ENCODE data around the gene TMEM115.

The TMEM115 gene

DNA sequence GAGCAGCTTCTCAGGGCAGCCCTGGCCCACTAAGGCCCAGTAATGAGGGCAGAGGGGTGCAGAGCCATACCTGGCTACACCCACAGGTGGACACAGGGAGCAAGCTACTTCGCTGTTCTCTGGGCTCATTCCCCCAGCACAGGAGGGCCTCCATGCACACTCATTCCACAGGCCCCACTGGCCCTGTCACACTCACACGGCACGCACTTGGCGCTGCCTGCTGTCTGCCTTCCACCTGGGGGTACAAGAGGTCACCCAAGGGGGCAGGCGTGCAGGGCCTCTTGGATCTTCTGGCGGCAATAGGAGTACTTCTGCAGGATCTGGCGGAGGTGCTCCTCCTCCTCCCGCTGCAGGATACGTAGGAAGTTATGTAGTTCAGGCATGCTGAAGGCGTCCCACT is 29.0 kb downstream of the TMEM115 start:
- no peak for DNase-seq

DNA sequence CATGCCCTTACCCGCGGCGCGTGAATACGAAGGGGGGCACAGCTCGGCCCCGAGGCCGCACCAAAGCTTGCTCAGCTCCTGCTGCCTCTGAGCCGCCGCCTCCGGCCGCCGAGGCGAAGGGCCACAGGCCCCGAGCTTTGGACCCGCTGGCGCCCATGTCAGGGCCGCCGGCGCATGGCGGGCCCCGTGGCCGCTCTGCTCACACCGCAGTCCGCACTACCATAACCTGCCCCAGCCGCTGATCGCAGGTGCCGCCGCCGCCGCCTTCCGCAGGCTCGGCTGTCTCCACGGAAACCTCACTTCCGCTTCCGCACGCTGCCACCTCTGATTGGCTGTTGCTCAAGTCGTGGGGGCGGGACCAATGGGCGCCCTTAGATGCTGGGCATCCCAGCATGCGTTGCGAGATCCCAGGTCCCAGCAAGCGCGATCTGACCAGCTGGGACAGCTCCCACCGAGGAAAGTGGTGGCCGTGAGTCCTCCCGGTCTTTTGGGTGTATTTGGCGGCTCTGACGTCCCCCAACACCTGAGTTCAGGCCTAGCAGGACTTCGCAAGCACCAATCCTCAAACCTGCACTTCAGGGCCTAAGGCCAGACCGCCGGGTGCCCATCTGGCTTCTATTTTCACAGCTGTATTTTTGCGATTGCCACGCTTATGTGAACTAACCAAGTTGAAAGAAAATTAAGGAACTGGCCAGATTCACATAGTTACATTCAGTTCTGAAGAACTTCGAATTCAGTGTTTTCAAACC is 31.2 kb downstream of the TMEM115 start, which contains the start of gene TUSC2:
TUSC2 (minus strand) TSS at position 281 of the 749 bp plus-strand sequence; CDS start at position 157, 124 bp downstream.
- DNase-seq, result peak; percentile 69

DNA sequence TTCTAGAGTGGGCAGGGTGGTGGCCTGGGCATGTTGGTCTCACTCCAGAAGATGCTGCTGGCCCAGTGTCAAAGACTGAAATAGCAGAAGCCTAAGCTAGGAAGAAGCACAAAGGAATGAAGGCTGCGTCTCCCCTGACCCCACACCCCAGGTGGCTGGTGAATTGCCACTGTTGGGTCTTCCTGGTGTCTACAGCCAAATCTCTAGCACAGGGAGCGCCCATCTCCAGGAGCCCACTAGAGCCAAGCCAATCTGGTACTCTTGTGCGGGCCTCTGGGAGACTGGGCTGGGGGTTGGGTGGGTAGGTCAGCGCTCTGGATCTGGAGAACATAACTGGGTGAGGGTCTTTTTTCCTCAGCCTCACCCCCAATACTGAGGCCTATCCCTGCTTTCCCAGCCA is 32.2 kb downstream of the TMEM115 start:
- no peak for DNase-seq

DNA sequence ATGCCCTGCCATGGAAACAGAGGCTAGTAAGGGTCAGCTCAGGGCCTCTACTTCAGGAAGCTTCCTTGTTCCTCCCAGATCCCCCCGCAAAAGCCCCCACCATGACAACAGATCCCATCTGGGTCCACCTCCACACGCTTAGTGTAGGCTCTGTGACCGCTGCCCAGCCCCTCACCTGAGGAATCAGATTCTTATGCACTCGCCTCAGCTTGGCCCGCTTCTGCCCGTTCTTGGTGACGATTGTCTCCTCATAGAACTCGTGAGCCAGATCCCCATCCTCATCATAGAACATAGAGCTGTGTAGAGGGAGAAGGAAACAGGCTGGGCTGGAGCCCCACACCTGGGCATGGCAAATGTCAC is 33.2 kb downstream of the TMEM115 start:
- no peak for DNase-seq

DNA sequence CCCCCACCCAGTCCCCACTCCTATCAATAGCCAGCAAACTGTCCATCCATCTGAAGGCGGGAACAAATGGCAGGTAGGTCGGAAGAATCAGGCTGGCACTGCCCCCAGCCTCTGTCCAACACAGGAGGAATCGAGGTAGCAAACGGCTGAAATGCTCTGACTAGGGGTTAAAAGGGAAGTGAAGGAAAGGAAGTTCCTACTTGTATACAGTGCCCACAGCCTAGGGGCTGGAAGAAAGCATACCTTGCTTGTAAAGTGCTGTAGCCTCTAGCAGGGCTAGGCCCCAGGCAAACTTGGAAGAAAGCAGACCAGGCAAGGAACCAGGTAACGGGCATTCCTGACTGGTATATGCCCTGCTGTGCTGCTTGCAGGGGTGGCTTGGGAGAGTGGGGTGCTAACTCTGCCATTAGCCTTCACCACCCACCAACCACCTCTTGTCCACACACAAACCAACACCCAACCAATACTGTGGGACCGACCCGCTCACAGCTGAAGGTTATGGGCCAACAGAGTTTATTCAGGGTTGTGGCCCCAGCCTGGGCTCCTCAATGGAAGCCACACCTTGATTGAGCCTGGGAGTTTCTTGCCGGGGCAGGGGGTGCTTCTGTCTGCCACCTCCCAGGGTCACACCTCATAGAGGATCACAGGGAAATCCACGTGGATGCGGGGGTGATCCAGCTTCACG is 33.7 kb downstream of the TMEM115 start:
- DNase-seq, result no peak

DNA sequence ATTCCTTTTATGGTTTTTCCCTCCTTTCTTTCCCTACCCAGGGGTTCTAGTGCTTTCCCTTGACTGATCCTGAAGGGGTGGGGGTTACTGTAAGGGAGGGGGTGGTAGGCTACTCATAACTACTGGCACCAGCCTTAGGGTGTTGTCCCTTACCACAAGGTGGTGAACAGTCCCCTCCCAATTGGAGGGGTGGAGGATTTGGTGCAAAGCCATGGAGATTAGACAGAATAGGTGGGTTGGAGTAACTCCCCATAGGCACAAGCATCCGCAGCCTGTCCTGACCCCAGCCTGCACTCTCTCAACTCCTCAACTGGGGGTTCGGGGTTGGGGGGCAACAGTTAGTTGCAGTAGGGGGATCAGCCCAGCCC is 34.2 kb downstream of the TMEM115 start:
- no peak for DNase-seq

DNA sequence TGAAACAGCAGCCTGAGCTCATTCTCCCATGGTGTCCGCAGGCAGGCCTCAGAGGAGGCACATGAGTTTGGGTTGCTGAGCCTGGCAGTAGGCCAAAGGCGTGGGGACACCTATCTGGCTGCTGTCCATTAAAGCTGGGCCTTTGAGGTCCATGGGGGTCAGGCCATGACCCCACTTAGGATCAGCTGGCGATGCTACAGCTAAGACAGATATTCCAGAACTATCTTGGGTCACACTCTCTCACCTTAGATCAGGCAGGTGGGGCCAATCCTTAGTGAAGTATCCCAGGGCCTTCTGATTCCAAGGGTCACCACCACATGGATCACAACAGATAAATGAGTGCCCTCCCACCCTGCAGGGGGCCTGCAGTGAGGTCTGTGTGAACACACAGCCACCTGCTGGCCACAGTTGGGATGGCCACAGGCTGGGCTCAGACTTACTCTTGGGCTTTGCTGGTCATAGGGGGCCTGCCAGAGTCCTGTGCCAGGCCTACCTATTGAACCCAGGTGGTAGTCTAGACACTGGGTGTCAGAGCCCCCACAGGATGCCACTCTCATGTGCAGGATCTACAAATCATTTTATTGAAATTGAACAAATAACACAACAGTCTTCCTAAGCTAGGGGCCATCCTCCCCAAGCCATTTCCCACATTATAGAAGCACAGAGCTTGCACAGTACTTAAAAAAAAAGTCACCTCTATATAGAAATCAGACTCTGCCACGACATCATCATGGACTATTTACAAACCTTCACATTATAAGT is 34.8 kb downstream of the TMEM115 start:
- DNase-seq, result peak; percentile 3

DNA sequence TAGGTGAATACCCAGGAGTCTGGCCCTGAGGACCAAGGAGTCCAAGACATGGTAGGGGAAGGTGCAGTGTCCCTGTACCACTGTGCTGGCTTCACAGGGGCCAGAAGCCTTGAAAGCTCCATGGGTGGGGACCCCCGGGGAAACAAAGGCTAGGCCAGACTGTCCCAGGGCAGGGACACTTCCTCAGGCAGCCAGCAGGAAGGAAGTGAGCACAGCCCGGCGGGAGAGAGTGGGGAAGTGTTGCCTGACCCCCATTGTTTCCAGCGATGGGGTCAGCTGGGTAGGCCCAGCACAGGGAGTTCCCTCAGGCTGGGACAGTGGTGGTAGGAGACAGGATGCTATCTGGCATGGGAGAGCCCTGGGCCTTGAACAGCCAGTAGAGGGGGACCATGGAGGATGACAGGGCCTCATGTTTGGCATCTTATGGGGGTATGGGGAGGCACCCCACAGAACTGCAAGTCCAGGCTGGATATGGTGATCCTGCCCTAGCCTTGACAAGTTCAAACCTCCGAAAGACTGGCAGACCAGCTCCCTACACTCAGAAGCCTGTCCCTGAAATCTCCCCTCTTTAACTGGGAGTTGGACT is 35.6 kb downstream of the TMEM115 start:
- DNase-seq, result no peak

DNA sequence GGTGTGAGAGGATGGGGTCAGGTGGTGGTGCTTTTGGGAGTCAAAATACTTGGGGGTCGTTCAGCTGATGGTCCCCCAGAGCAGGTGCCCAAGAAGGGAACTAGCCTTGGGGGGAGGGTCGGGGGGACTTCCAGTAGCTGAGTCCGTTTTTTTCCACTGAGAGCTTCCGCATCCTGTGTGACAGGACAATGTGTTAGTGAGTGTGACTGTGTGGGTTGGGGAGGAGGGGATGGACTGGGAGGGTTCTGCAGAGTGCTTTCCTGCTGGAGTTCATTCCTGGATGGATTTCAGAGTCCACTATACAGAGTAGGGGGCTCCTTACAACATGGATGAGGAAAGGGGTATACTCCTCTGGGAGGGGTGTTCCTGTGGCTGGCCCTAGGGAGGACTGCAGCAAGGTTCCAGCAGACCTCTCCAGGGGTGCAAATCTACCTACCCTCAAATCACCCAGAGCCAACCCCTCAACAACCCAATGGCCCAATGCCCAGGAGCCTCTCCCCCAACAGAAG is 36.2 kb downstream of the TMEM115 start:
- no peak for DNase-seq

DNA sequence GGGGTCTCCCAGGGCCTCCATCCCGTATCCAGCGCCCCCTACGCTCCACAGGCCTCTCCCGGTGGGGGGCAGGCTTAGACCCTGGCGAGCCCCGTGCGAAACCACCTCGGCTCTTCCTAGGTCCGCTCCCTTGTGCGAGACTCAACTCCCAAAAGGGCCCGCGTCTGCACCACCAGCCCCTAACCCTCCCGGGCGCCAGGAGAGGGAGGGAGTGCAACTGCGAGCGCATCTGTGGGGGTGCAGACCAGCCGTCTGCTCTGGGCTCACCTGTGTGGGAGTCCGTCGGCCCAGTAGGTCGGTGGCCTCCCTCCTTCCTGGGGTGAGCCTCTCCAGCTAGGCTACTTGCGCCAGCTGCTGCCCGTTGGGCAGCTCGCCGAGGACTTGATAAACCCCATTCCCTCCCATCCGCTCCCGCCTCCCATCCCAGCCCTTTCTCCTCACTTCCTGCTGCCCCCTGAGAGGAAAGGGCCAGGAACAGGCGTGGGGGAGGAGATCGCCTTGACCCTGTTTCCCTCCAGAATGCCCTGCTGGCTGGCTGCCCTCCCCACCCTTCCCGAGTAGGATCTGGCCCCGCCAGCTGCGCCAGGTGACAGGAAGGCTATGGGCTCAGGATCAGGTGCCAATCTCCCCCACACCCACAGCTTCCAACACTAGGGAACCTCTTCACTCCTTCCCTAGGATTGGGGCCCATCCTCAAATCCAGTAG is 36.8 kb downstream of the TMEM115 start, which contains the start of gene HYAL2:
HYAL2 (minus strand) TSS at position 360 of the 706 bp plus-strand sequence. CDS start 2,256 bp downstream, outside the sequence.
- no peak for DNase-seq

DNA sequence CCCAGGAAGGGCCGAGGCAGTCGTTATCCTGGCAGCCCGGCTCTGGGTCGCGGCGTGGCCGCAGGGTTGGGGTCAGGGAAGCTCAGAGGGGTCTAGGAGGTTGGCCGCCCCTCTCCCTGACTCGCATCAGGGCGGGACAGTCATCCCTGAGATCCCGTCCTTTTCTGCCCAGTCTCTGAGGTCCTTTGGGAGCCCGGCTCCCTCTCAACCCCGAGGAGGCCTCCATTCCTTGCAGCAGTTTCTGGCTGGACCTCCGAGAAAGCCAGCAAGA is 37.3 kb downstream of the TMEM115 start:
- no peak for DNase-seq

DNA sequence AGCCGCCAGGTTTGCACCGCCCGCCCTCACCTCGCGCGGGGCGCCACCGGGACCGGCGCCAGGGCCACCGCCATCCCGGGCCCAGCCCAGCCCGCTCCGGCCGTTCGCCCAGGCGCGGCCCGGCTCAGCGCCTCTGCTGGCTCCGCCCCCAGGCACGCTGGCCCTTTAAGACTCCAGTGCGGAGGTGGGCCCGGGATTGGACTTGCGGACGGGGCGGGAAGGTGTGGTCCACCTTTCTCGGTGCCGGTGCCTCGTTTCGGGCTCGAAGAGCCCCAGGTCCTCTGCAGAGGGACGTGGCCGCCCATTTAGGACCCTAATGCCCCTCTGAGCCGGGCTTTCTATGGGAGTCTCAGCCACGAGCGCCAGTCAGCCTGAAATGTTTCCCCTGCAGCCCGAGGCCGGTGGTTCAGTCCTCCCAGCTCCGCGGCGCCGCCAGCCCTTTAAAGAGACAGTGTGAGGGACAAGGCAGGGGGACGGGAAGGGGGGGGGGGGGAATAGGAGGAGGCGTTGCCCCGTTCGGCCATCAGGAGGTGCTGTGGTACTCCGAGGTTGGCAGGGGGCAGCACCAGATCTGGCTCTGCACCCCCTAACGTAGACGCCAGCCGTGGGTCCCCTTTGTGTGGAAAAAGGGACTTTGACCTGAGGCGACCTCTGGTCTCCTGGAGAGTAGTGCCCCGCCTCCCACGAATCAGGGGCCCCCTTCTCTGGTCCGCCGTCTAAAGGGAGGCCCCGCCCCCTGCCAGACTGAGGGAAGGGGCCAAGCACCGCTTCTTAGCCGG is 37.8 kb downstream of the TMEM115 start:
- no peak for DNase-seq

DNA sequence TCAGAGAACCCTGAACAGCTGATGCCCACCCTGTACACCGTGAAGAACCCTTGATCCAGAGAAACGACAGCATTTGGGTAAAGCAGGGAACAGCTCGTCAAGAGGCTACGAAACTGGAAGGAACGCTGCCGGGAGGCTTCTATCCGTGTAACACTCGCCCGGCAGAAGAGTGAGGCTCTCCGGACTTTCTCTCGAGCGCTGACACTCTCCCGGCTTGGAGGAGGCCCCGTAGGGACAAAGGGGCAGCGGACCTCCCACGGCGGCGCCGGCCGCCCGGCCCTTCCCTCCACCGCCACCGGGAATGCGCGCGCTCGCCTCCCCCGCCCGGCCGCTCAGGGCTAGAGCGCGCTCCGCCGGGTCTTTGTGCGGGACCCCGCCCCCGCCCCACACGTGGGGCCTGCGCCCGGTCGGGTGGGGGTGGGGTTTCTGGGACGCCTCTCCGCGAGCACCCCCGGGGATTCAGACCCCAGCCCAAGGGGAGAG is 38.4 kb downstream of the TMEM115 start:
- DNase-seq, result no peak

DNA sequence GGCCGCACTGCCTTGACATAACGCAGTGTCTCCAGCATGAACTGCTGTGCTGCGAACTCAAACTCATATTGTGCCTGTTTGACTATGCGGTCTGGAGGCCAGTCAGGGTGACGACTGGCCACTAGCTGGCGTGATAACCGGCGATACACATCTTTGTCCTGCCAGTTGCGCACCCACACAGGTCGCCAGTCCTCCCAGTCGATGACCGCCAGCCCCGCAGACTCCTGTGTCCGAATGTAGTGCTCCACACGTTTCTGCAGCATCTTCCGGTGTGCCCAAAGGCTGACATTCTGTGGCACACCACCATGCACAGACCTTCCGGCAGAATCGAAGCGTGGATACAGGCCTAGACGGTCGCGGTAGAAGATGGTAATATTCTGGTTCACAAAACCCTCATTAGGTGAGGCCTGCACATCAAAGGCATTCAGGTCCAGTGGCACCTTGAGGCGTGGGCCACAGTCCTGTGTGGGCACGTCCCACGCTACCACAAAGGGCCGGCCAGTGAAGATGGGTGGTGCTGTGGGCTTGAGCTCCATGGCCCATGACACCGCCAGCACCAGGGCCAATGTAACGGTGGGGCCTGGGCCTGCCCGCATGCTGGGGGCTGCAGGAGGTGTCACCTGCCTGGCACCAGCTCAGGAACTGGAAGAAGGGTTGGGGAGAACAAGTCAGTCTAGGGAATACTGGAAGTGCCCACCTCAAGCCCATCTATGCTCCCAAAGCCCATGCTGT is 39.3 kb downstream of the TMEM115 start:
- no peak for DNase-seq

DNA sequence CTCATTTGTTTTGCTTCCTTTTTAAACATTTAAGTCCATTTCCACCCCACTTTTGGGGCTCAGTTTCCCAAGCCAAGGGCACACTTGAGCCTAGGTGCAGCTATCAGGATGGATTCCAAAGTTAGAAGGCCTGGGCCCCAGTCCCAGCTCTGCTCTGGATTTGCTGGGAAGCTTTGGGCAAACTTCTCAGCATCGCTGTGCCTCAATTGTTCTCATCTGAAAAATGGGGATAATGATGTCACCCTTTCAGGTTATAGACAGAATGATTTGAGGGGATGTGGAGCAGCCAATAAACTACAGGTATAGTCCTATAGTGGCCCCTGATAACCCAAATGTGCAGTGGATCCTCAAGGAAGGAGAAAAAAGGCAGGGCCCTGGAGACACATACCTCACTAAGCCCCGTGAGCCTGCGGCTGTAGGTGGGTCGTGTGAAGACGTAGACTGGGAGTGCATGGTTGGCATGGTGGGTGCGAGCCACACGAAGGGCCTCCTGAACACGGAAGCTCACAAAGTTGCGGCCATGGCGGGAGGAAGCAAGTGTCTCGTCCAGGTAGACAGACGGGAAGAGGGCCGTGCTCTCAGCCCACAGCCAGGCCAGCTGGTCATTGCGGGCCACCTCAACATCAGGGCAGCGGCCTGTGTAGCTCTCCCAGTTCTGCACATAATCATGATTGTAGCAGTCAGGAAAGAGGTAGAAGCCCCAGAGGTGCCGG is 40.0 kb downstream of the TMEM115 start:
- DNase-seq, result no peak

DNA sequence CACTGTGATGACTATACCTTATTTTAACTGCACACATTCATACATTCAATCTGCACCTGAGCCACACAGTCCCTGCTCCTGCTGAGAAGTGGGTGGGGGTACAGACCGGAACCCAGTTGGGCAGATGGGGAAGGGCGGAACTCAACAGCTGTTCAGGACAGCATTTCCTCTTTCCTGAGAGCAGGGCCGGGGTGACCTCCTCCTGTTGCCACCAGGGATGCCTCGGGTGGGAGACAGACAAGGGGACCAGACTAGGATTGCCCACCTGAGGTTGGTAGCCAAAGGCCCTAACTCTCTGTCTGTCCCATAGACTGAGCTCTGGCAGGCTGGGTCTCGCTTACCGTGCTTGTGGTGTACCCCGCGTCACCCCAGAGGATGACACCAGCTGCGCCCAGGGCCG is 40.7 kb downstream of the TMEM115 start:
- DNase-seq, result no peak

DNA sequence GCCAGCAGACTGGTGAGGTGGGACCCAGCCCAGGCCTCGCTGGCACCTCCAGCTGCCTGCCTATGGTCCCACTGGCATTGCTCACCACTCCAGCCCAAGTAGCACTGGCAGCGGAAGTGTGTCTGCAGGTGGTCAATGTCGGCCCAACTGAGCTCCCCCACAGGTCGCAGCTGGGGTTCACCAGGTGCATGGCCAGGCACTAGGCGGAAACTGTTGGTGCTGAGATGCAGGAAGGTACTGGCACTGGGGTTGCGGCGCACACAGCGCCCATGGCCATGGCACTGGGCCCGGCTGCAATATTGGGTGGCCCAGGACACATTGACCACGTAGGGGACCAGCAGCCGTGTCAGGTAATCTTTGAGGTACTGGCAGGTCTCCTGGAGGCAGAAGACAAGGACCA is 41.2 kb downstream of the TMEM115 start:
- DNase-seq, result no peak

DNA sequence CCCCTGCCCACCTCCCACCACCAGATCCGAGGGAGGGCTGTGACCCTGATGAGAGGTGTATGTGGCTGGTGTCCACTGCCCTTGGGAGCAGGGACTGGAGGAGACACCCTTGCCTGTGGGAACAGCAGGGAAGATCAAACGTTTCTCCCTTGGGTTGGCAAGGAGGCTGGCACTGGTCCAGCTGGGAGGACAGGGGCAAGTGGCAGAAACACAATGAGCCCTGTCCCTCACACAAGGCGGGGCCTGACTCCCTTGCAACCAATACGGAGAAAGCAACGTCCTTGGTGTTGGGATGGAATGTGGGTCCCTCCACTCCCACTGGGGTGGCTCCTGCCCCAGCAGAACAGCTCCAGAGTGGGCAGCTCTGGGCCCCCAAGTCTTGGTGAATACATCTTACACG is 42.0 kb downstream of the TMEM115 start:
- no peak for DNase-seq

DNA sequence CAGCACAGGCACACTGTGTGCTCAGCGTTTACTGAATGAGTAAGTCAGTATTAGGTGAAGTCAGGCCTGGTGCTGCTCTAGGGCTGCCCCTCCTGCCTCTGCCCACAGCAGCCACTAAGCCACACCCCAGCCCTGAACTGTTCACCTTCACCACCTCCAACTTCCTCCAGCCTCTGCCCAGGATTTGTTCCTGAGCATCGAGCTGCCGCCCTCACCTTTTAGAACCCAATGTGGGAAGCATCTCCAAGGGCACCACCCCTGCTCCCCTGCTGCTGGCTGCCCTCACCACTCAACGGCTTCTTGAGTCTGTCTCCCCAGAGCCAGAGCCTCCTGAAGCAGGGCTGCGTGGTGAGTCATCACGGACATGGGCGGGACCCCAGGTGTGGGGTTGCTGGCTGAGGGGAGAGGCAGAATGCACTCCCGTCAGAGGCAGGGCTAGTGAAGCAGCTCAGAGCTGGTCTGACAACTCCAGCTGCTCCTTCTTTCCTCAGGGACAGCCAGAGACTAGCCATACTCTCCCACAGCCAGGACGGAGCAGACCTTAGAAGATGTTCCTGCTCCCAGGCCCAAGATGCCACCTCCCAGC is 42.6 kb downstream of the TMEM115 start:
- DNase-seq, result no peak

DNA sequence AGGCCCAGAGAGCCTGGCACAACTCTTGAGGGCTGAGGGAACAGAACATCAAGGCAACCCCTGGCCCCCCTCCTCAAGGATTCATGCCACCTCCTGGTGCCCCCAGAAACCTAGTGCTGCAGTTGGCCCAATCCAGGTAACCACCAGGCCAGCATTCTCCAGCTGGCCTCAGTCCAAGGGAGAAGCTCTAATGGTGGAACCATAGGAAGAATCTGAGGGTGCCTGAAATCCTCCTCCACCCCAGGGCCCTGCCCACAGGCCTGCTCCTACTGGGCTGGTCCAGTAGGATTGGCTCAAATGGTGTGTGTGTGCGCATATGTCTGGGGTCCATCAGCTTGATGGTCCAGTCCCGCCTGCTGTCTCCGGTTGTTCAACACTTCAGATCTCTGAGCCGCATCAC is 44.5 kb downstream of the TMEM115 start:
- DNase-seq, result no peak
